ENCODE data around the gene RELN. TPM values are rescaled to one million over a fixed set of nuclear protein-coding genes. Genes with fewer than 3 reads are reported as not detected.

RELN gene
- total RNA-seq, 2 experiments from 2014 or later: not detected

DNA sequence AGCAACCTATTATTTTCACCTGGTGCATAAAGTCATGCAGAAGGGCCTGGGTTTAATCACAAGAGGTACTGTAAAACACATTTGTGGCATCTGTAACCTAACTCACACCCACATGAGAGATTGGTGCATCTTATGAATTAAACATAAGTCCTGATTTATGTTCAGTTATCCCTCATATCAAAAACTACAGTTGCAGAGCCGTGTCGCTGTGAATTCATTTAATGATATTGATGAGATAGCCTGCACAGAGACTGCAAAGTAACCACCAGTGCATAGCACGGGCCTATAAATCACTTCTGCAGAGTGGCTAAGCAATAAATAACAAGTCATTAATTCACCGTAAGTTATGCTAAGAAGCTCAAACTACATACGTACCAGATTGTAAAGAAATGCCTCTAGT lies 178.2 kb downstream of the RELN start:
- ChIA-PET POLR2A (no interaction called here), CTCF (no interaction called here)
- no peak overlapping the region for H3K27ac Mint-ChIP-seq
- intact Hi-C loops (cut with DNase I, micrococcal nuclease): no loop called here
- DNase-seq (no peak), ATAC-seq (ENCODE audit: poor library complexity) (no peak)
- no peaks in the 10 kb centered on the region for H3K9me3 Mint-ChIP-seq
- no peak overlapping the region for H3K4me3 Mint-ChIP-seq
- Histone ChIP-seq H3K36me3 (ENCODE audit: insufficient read depth, low read length) (no peaks in the 10 kb centered on the region), H3K4me3 (ENCODE audit: low read length) (no peak overlapping the region), H3K27ac (ENCODE audit: low read depth in 1 of 2, low read length in 2 of 2) (no peak overlapping the region), H3K27me3 (ENCODE audit: control insufficient read depth in 1 of 2, insufficient read depth in 2 of 2, low read length in 2 of 2) (no peaks in the 10 kb centered on the region), H3K4me1 (ENCODE audit: insufficient read depth, low read length) (peaks cover 4% of the 10 kb centered on the region), H3K9me3 (ENCODE audit: control insufficient read depth in 1 of 2, insufficient read depth in 1 of 2, low read length in 2 of 2) (no peaks in the 10 kb centered on the region)
- peaks cover 29% of the 10 kb centered on the region for H3K4me1 Mint-ChIP-seq (ENCODE audit: low read depth)
- TF ChIP-seq, protein P1, sequence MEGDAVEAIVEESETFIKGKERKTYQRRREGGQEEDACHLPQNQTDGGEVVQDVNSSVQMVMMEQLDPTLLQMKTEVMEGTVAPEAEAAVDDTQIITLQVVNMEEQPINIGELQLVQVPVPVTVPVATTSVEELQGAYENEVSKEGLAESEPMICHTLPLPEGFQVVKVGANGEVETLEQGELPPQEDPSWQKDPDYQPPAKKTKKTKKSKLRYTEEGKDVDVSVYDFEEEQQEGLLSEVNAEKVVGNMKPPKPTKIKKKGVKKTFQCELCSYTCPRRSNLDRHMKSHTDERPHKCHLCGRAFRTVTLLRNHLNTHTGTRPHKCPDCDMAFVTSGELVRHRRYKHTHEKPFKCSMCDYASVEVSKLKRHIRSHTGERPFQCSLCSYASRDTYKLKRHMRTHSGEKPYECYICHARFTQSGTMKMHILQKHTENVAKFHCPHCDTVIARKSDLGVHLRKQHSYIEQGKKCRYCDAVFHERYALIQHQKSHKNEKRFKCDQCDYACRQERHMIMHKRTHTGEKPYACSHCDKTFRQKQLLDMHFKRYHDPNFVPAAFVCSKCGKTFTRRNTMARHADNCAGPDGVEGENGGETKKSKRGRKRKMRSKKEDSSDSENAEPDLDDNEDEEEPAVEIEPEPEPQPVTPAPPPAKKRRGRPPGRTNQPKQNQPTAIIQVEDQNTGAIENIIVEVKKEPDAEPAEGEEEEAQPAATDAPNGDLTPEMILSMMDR (IDR thresholded peaks at IDR 0.05): no peak
- H3K27me3 Mint-ChIP-seq: no peaks in the 10 kb centered on the region
- no peaks in the 10 kb centered on the region for H3K36me3 Mint-ChIP-seq (ENCODE audit: low read depth)

DNA sequence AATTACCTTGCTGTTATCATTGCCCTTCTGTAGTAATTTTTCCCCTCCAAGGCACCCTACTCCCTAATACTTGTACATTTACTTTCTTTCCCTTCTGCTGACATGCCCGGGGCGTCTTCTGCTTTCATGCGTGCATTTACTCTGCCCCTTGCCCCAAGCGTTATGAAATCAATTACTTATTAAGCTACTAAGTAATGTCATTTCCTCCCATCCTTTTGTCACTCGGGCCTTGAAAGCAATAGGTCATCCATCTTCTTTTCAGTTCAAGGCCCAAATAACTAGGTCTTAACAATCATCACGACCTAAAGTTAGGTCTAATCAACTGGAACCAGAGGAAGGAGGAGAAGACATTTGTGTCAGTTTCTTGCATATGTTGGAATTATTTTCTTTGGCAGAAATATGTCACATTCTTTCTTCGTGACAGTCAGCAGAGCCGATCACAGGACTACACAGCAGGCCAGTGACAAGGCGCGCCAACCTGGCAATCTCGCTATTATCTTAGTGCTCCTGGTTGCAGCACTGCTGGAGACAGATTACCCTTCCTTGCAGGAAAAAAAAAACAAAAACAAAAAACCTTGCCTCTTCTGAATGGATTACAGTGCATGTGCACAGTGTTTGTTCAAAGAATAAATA lies 179.2 kb downstream of the RELN start:
- H3K36me3 Mint-ChIP-seq (ENCODE audit: low read depth): no peaks in the 10 kb centered on the region
- no peaks in the 10 kb centered on the region for H3K9me3 ChIP-seq (ENCODE audit: control insufficient read depth in 1 of 2, insufficient read depth in 1 of 2, low read length in 2 of 2)
- H3K27me3 ChIP-seq (ENCODE audit: control insufficient read depth in 1 of 2, insufficient read depth in 2 of 2, low read length in 2 of 2): no peaks in the 10 kb centered on the region
- CTCF ChIA-PET: no interaction called here
- no peak overlapping the region for H3K4me3 Mint-ChIP-seq
- intact Hi-C loops (cut with DNase I, micrococcal nuclease): no loop called here
- TF ChIP-seq, protein P1 (IDR thresholded peaks at IDR 0.05): no peak
- H3K4me1 ChIP-seq (ENCODE audit: insufficient read depth, low read length): peaks cover 4% of the 10 kb centered on the region
- H3K36me3 ChIP-seq (ENCODE audit: insufficient read depth, low read length): no peaks in the 10 kb centered on the region
- no peak for DNase-seq
- no peak overlapping the region for H3K27ac ChIP-seq (ENCODE audit: low read depth in 1 of 2, low read length in 2 of 2)
- no peak overlapping the region for H3K27ac Mint-ChIP-seq
- no peak overlapping the region for H3K4me3 ChIP-seq (ENCODE audit: low read length)
- H3K27me3 Mint-ChIP-seq: no peaks in the 10 kb centered on the region
- POLR2A ChIA-PET: no interaction called here
- no peak for ATAC-seq (ENCODE audit: poor library complexity)
- no peaks in the 10 kb centered on the region for H3K9me3 Mint-ChIP-seq
- peaks cover 29% of the 10 kb centered on the region for H3K4me1 Mint-ChIP-seq (ENCODE audit: low read depth)

DNA sequence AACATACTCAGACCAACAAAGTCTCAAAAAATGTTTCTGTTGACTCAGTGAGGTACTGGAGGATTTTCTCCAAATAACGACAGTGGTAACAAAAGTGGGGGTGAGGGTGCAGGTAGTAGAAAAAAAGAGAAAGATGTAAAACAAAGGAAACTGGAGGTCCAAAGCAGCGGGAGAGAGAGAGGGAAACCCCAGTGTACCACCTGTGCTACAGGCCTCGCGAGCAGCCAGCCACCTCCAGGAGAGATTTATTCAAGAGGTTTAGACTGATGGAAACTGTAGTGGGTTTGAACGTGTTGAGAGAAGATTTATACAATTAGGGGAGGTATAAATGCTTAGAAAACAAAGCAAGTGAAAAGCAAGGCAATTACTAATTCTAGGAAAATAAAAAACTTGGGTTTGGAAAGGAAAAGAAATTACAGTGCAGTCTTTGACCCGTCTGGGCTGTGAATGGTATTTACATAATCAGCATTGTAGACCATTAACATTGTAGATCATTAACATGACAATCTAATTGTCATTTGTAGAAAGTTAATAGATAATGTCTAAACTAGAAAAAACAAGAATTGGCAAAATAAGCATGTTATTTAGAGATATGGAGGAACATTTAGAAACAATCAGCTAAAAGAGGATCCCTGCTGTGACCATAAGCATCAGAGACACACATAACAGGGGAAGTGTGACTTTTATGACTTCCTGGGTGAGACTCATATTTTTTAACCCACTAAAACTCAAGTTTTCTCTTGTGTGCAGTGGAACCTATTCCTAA lies 180.0 kb downstream of the RELN start:
- H3K4me1 ChIP-seq (ENCODE audit: insufficient read depth, low read length): peaks cover 4% of the 10 kb centered on the region
- CTCF ChIA-PET: no interaction called here
- DNase-seq: no peak
- H3K27ac ChIP-seq (ENCODE audit: low read depth in 1 of 2, low read length in 2 of 2): no peak overlapping the region
- H3K4me1 Mint-ChIP-seq (ENCODE audit: low read depth): peaks cover 29% of the 10 kb centered on the region
- no peaks in the 10 kb centered on the region for H3K9me3 ChIP-seq (ENCODE audit: control insufficient read depth in 1 of 2, insufficient read depth in 1 of 2, low read length in 2 of 2)
- POLR2A ChIA-PET: no interaction called here
- no peak overlapping the region for H3K27ac Mint-ChIP-seq
- no peaks in the 10 kb centered on the region for H3K27me3 Mint-ChIP-seq
- H3K36me3 ChIP-seq (ENCODE audit: insufficient read depth, low read length): no peaks in the 10 kb centered on the region
- no peaks in the 10 kb centered on the region for H3K36me3 Mint-ChIP-seq (ENCODE audit: low read depth)
- no peak for ATAC-seq (ENCODE audit: poor library complexity)
- no peak overlapping the region for H3K4me3 Mint-ChIP-seq
- TF ChIP-seq, protein P1 (IDR thresholded peaks at IDR 0.05): no peak
- intact Hi-C loops (cut with DNase I, micrococcal nuclease): no loop called here
- H3K4me3 ChIP-seq (ENCODE audit: low read length): no peak overlapping the region
- no peaks in the 10 kb centered on the region for H3K27me3 ChIP-seq (ENCODE audit: control insufficient read depth in 1 of 2, insufficient read depth in 2 of 2, low read length in 2 of 2)
- H3K9me3 Mint-ChIP-seq: no peaks in the 10 kb centered on the region

Measured in CD4-positive, alpha-beta T cell (primary cell).